ENCODE results near the gene TIMM13.

The TIMM13 gene

DNA sequence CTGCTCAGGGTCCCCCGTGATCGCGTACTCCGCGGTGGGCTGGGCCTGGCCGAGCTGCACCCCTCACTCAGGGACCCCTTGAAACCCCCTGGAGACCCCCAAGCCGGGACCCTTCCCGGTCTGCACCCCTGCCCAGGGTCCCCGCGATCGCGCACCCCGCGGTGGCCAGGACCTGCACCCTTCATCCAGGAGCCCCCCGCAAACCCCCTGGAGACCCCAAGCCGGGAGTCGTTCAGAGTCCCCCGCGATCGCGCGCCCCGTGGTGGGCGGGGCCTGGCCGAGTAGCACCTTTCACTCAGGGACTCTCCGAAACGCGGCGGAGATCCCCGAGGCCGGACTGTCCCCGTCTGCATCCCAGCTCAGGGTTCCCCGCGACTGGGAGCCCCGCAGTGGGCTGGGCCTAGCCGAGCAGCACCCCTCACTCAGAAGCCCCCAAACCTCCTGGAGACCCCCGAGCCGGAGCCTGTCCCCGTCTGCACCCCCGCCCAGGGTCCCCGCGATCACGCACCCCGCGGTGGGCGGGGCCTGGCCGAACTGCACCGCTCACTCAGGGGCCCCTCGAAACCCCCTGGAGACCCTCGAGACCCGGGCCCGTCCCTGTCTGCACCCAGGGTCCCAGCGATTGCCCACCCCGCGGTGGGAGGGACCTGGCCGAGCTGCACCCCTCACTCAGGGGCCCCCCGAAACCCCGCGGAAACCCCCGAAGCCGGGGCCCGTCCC lies 28.6 kb upstream of the TIMM13 start:
- DNase-seq (ENCODE audit: low read depth, low spot score): no peak
- peak overlapping the region; percentile 45 for H3K27ac ChIP-seq

DNA sequence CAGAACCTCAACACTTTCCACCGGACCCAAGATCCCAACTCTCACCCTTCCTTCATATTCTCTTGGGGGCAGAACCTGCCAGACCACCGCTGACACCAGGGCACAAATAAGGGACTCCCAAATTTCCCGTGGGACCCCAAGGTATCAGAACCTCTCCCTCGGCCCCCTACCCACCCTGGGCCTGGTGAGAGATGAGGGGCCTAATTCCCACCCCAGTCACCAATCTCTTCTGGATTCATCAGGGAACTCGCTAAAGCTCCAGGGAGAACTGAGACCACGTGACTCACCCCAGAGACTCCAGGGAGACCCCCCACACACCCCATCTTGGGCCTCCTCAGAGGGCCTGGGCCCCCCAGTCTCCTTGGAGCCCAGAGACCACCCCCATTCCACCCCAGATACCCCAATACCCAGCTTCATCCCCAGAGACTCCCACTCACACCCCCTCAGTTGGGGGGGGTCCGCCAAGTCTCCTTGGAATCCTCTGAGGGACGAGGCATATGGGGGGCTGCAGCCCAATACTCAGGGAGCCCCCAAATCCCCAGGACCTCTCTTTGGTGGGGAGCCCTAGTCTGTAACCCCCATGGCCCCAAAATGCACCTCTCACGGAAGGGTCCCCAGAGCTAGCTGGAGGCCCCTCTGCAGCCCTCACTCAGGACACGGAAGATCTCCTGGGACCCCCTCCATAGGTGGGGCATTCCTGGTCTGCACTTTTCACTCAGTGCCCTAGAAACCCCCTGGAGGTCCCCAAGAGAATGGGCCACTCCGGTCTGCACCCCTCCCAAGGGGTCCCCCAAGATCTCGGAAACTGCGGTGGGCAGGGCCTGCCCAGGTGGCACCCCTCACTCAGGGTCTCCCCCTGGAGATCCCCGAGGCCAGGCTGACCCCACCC lies 27.8 kb upstream of the TIMM13 start:
- no peak overlapping the region for H3K27ac ChIP-seq
- no peak for DNase-seq (ENCODE audit: low read depth, low spot score)

DNA sequence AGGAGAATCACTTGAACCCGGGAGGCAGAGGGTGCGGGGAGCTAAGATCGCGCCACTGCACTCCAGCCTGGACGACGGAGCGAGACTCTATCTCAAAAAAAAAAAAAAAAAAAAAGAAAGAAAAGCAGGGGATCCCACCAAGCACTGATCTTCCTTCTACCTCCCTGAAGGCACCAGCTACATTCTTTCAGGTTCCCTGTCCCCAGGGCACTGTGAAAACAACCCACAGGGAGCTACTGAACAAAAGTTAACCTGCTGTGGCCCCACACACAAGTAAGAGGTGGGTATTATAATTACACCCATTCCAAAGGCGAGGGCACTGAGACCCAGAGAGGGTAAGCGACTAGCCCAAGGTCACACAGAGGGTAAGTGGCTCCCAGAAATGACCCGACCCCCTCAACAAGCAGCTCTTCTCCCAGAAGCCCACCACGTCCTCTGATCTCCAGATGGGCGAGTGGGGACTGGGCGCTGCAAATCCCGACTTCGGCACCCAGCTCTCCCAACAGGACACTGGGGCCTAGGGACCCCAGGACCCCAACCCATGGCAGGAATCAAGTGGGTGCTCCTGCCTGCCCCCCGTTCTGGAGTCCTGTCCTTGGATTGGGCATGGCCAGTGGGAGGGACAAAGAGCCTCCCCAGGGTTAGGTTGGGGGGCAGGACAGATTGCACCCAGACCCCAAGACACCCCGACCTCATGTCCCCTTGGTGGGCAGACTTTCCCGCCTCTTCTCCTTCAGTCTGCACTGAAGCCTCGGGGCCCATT lies 27.0 kb upstream of the TIMM13 start:
- no peak for DNase-seq (ENCODE audit: low read depth, low spot score)
- no peak overlapping the region for H3K27ac ChIP-seq

DNA sequence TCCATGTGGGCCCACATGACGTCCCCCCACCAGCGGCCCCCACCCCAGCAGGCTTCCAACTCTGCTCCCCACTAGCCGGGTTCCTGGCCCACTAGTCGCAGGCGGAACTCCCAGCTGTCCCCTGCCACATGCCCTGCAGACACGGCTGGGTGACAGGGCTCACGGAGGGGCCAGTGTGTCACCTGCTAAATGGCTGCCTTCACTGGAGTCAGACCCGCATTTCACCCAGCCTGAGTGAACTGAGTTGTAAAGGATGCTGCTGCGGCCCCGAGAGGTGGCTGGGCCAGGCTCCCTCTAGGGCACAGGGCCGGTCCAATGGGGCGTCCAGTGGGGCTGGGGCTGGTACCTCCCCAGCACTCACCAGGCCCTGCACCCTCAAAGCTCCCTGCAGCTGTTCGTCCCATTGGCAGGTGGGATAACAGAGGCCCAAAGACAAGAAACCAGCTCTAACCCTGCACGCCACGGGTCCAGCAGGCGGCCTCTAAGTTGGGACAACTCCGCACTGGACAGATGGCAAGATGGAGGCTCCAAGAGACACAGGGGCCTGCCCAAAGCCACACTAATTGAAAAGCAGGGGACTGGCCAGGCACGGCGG lies 26.1 kb upstream of the TIMM13 start:
- H3K27ac ChIP-seq: no peak overlapping the region
- DNase-seq (ENCODE audit: low read depth, low spot score): no peak

DNA sequence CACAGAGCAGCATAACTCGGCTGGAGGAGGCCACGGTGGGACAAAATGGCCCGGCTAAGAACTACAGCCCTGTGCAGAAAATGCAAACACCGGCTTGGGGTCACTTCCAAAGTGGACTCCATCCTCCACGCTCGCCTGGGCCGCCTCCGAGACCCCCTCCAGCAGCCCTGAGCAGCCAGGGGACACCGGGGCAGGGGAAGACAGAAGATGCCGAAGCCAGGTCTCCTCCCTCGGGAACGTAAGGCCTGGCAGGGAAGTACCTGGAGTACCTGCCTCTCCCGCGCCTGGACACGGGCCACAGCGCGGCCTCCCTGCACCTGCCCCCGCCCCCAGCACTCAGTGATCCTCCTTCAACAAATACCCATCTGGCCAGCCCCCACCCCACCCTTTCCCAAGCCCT lies 24.4 kb upstream of the TIMM13 start:
- H3K27ac ChIP-seq: no peak overlapping the region
- DNase-seq (ENCODE audit: low read depth, low spot score): no peak

DNA sequence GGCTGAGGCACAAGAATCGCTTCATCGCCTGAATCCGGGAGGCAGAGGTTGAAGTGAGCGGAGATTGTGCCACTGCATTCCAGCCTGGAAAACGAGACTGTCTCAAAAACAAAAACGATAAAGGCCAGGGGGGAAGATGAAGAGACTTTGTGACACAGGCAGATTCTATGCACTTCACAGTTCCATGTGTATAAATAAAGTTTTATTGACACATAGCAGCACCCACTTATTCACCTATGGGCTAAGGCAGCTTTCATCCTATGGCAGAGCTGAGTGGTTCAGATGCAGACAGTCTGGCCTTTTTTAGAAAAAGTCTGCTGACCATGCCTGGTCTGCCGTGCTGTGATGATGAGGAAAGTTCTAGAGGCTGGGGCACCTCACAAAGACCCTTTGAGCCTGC lies 23.8 kb upstream of the TIMM13 start:
- H3K27ac ChIP-seq: no peak overlapping the region
- DNase-seq (ENCODE audit: low read depth, low spot score): no peak

DNA sequence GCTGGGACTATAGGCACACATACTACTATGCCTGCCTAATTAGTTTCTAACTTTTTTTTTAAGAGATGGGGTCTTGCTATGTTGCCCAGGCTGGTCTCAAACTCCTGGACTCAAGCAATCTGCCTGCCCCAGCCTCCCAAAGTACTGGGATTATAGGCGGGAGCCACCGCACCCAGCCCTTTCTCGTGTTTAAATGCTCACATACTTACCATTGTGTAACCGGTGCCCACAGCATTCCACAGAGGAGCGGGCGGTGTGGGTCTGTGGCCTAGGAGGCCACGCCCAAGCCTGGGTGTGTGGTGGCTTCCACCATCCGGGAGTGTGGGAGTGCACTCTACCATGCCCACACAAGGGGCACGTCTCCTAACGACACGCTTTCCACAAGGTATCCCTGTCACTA lies 21.6 kb upstream of the TIMM13 start:
- H3K27ac ChIP-seq: no peak overlapping the region
- no peak for DNase-seq (ENCODE audit: low read depth, low spot score)

DNA sequence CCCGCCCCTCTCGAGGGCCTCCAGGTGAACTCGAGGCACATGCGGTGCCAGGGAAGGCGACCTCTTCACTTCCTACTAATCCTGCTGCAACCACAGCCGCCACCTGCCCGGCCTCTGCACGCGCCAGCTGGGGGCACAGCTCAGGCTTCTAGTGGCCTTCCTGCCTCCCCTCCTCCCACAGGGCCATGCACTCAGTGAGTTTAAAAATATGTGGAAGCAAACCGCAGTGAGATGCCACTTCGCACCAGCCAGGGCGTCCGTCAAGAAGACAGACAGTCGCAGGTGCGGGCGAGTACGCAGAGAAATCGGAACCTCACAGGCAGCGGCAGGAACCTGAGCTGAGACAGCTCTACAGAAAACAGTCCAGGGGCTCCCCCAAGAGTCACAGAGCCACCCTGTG lies 19.0 kb upstream of the TIMM13 start:
- DNase-seq (ENCODE audit: low read depth, low spot score): no peak
- H3K27ac ChIP-seq: no peak overlapping the region

DNA sequence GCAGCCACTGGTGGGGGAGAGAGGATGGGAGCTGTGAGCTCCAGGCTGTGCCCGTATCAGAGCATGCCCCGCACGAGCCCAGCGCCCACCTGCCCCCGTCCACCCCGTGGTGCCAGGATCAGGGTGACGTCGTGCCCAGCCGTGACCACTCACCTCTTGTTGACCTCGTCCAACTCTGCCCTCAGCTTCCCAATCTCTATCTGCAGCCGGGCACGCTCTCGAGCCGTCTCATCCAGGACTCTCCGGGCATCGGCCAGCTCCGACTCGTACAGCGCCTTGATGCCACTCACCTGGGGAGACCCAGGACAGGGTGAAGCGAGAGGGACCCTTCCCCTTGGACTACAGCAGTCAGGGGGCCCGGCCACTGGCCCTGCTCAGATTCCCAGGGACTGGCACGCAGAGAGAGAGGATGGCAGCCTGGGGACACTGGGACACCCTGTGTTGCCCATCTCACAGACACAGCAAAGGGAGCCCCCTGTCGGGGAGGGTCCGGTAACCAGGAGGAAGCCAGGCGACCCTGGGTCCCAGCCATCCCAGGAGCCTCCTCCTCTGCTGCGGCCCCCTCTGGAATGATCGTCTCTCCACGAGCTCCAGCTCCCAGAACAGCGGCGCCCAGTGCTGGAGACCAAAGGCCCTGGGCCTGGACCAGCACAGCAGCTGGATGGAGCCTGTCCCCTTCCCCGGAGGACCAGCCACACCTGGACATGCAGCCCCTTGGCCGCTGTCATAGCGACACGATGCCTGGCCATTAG lies 17.0 kb upstream of the TIMM13 start:
- H3K27ac ChIP-seq: no peak overlapping the region
- DNase-seq (ENCODE audit: low read depth, low spot score): no peak

DNA sequence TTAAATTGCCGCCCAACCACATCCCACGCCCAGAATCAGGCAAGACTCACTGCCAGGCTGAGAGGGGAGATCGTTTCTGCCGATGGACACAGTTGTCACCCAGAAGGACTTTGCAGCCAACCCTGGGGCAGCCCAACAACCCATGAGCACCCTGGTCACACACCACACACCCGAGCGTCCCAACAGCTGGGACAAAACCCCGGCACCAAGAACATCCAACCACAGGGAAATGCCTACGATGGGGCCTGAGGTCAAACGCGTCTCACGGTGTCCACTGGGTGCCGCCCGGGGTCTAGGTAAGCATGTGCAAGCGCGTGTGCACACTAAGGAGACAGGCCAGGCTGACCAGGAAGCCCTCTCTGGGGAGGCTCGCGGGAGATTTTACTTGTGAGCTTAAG lies 16.4 kb upstream of the TIMM13 start:
- no peak for DNase-seq (ENCODE audit: low read depth, low spot score)
- H3K27ac ChIP-seq: no peak overlapping the region

DNA sequence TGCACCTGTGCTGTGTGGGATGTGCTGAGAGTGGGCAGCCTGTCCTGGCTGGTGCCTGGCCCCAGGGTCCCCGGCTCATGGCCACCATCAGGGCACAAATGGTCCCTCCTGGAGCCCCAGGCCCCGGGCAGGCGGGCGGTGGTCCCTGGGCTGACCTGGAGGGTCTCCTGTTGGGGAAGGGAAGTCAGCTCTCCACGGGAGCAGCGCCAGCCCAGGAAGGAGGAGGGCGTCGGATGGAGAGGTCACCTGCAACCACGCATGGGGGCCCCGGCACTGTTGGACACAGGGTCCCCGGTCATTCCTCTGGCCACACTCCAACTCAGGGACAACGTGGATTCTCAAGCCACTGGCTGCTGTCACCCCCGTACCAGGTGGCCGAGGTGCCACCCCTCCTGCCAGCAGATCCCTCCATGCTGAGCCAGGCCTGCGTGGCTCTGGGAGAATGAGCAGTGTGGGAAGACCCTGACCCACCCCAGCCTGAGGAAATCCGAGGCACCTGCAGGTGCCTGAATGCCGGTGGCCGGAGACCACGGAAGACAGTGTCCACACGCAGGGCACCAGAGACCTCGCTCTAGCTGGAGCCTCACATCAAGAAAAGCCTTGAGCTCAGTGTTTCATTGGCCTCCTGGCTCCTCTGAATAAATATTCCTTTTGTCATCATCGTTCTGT lies 15.9 kb upstream of the TIMM13 start:
- DNase-seq (ENCODE audit: low read depth, low spot score): no peak
- no peak overlapping the region for H3K27ac ChIP-seq

DNA sequence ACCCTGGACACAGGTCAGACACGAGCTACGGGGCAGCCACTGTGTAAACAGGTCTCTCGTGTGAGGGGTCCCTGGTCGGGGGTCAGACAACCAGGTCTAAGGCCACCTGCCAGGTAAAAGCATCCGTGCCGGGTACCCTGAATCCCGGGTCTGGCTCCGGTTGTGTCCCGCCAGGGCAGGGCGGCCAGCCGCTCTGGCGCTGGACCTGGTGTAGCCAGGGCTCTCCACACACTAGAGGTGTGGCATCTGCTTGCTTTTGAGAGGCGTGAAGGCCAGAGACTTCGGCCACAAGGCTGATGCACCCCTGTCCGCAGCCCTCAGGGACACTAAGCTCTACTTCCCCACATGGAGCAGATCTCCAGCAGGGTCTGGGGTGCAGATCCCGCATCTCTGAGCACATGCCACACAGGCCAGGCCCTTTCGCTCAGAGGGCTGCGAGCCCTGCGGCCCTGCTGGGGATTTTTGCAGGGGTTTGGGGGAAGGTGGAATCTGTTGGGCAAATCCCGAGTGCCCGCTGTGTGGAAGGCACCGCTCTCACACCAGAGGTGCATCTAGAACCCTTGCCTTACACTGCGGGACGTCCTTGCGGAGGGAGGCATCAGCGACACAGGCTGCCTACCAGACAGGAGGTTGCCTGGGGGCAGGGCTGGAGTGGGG lies 13.8 kb upstream of the TIMM13 start:
- DNase-seq (ENCODE audit: low read depth, low spot score): no peak
- no peak overlapping the region for H3K27ac ChIP-seq

DNA sequence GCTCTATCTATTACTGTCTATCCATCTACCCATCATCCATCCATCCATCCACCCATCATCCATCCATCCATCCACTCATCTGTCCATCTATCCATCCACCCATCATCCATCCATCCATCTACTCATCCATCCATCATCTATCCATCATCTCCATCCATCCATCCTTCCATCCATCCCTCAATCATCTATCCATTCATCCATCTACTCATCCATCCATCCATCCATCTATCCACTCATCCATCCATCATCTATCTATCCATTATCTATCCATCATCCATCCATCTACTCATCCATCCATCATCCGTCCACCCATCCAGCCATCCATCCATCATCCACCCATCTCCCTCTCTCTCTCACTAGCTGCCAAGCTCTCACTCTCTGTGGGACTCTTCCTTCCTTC lies 13.1 kb upstream of the TIMM13 start:
- no peak for DNase-seq (ENCODE audit: low read depth, low spot score)
- H3K27ac ChIP-seq: no peak overlapping the region

DNA sequence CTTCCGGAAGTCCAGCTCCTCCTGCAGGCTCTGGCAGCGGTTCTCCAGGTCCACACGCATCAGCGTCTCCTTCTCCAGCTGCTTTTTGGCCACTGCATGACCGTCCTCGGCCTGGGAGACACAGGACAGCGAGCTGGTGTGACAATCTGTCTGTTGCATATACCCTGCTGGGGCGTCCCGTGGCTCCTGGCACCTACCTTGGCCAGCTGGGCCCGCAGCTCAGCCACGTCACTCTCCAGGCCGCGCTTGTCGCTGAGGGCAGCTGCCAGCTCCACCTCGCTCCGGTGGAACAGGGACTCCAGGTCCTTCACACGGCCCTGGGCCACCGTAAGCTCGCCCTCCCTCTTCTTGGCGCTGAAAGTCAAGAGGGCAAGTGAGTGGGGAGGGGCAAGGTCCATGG lies 10.8 kb upstream of the TIMM13 start:
- no peak for DNase-seq (ENCODE audit: low read depth, low spot score)
- H3K27ac ChIP-seq: no peak overlapping the region

DNA sequence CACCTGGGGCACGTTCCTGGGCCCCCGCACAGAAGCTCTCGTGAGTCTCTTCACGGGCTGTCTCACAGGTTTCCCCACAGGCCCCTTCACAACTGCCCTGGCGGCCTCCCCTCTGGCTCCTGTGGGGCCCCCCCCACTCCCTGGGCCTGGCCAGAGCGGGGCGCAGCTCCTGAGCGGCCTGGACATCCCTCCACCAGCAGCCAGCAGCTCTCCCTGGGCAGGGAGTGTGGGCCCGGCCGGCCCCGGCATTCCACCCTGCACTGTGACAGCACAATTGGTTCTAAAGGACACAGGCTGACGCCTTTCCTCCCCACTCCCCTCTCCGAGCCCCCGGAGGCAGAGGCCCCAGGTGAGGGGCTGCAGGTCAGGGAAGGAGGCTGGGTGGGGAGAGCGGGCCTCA lies 9.5 kb upstream of the TIMM13 start:
- no peak for DNase-seq (ENCODE audit: low read depth, low spot score)
- no peak overlapping the region for H3K27ac ChIP-seq

DNA sequence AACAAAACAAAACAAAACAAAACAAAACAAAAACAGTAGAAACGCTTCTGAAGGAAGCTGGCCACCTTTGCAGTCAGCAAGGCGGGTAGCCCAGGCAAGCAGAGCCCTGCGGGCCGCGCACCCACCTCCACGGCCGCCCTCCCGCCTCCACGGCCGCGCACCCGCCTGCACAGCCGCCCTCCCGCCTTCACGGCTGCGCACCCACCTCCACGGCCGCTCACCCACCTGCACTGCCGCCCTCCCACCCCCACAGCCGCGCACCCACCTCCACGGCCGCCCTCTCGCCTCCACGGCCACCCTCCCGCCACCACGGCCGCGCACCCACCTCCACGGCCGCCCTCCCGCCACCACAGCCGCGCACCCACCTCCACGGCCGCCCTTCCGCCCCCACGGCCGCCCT lies 9.0 kb upstream of the TIMM13 start:
- no peak for DNase-seq (ENCODE audit: low read depth, low spot score)
- no peak overlapping the region for H3K27ac ChIP-seq

DNA sequence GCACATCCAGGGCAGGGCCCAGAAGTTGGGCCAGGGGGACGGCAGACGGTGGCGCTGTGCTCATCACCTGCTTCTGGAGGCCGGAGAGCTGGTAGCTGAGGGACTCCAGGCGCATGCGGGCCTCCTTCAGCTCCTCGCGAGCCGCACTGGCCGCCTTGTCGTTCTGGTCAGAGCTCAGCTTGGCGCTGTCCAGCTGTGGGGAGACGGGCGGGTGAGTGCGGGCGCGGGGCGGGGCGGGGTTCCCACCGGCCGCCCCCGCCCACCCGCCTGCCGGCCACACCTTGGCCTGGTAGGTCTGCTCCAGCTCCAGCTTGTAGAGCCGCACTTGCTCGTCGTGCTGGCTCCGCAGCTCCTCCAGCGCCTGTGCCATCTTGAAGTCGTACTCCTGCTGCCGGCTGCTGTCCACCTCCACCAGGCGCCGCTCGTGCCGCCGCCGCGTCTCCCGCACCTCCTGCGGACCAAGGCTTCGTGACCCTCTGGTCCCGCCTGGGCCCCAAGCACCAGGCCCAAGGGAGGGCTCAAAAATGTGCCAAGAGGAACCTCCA lies 7.4 kb upstream of the TIMM13 start:
- DNase-seq (ENCODE audit: low read depth, low spot score): no peak
- H3K27ac ChIP-seq: no peak overlapping the region

DNA sequence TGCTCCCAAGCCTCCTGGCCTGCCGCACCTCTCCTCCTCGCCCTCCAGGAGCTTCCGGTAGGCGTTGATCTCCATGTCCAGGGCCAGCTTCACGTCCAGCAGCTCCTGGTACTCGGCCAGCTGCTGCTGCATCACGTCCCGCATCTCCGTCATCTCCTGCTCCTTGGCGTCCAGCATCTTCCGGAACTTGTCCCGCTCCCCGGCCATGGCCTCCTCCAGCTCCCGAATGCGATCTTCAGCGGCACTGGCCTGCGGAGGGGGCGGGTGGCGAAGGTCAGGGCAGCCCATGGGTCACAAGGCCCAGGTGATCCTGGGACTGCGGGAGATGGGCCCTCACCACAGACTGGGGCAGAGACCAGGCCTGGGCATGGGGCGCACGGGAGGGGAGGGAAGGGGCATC lies 6.9 kb upstream of the TIMM13 start:
- no peak overlapping the region for H3K27ac ChIP-seq

DNA sequence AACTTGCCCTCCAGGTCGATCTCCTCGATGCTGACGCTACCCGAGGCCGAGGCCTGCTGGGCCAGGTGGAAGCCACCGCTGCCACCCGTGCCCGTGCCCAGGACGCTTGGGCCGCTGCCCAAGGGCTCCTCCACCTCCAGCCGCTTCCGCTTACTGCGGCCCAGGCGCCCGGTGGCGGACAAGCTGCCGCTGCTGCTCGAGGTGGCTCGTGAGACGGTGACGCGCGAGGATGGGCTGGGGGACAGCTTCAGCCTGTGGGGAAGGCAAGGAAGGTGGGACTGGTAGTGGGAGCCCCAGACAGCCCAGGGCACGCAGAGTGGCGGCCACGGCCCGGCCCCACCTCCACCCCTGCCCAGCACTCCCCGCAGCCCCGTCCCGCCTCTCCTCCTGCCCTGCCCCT lies 6.5 kb upstream of the TIMM13 start:
- no peak overlapping the region for H3K27ac ChIP-seq
- no peak for DNase-seq (ENCODE audit: low read depth, low spot score)

More for the DNA sequence above, 6.9 kb upstream of the TIMM13 start:
- DNase-seq (ENCODE audit: low read depth, low spot score): no peak

Data from epithelial cell of prostate (primary cell).